ENCODE data around the gene GPS1.

The GPS1 gene

DNA sequence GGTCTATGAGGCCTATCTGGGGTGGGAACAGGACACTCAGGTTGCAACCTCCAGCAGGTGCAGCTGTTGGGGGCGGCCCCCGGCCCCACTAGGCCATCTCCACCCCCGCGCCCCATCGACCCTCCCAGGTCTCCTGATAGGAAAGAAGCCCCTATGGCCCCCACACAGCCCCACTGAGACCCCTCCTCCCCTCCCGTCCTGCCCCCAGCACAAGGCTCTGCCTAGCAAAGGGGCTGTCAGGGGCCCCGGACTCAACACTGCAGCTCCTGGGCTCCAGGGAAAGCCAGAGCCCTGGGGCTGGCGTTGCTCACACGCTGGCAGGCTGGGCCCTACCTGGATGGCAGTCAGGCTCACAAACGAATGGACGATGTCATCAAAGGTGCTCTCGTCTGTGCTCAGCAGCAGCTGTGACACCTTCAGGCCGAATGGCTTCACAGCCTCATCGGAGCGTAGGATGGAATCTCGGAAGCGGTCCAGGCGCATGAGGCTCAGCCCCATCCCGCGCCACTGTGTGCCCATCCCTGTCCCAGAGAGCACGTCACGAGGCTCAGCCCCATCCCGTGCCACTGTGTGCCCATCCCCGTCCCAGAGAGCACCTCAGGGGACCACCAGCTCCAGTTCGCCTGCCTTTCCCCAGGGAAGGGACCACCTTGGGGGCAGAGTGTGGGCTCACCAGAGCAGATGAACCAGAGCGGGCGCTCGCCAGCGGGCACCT lies 39.0 kb downstream of the GPS1 start:
- no peak for DNase-seq (ENCODE audit: low read depth)

- no peak for DNase-seq (ENCODE audit: low read depth)
Measured at GRCh38 chr17:82091264-82092066, 39.8 kb downstream of the GPS1 start.

- DNase-seq (ENCODE audit: low read depth): no peak
Measured at GRCh38 chr17:82092094-82092586, 40.4 kb downstream of the GPS1 start.

DNA sequence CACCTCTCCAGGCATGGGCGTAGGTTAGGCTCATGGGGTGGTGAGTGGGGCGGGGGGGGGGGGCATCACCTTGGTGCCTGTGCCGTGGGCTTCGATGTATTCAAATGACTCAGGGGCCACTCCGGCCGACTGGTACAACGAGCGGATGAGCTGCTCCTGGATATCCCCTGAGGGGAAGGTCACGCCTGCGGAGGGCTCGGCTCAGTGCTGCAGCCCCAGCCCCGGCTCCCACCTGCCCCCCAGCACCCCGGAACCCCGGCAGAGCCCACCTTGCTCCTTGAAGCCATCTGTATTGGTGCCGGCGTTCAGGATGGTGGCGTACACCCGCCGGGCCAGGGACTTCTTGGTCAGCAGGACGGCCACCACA lies 40.9 kb downstream of the GPS1 start:
- DNase-seq (ENCODE audit: low read depth): no peak

- no peak for DNase-seq (ENCODE audit: low read depth)
Measured at GRCh38 chr17:82092995-82093751, 41.5 kb downstream of the GPS1 start.

- DNase-seq (ENCODE audit: low read depth): no peak
Measured at GRCh38 chr17:82094931-82095776, 43.5 kb downstream of the GPS1 start.

GRCh38 chr17:82095777-82096708 lies 44.3 kb downstream of the GPS1 start:
- DNase-seq (ENCODE audit: low read depth): no peak

GRCh38 chr17:82096709-82097183 lies 45.0 kb downstream of the GPS1 start:
- DNase-seq (ENCODE audit: low read depth): no peak

GRCh38 chr17:82097184-82097918 lies 45.7 kb downstream of the GPS1 start:
- peak; percentile 32 for DNase-seq (ENCODE audit: low read depth)

- no peak for DNase-seq (ENCODE audit: low read depth)
Measured at GRCh38 chr17:82097919-82098168, 46.1 kb downstream of the GPS1 start.

GRCh38 chr17:82098169-82098938 lies 46.7 kb downstream of the GPS1 start, which contains the start of gene FASN:
FASN (minus strand) TSS chr17:82098236; CDS start chr17:82096445, 1,791 bp downstream.
- peak; percentile 92 for DNase-seq (ENCODE audit: low read depth)

DNA sequence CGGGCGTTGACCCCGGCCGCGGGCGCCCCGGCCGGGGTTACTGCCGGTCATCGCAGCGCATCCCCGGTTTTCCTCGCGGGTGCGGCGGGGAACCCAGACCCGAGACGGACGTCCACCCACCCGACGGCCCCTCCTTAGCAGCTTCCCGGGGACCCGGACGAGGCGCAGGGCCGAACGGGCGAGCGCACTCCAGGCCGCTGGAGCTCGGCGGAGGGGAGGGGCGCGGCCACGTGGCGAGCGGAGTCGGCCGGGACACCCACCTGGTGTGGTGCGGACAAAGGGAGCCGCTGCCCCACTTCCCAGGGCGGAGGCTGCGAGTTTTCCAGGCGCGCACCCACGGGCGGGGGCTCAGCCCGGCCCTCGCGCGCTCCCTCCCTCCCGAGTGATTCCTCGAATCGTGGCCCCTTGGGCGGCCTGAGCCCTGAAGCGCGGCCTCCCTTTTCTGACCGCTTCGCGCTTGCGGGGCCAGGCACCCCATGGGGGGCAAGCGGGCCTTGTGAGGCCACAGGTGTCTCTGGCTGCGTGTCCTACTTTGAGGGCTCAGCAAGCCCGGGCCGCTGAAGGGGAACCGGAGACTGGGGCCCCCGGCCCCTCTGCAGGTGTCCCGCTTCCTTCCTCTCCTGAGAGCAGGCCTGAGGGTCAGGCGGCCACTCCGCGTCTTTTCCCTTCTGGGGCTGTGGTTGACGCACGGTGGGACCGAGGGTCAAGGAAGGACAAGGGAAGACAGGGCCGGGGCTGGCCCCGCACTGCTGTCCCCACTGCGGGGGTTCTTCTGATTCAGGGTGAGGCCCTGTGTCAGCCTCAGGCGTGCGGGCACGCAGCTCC lies 47.5 kb downstream of the GPS1 start:
- DNase-seq (ENCODE audit: low read depth): no peak

DNA sequence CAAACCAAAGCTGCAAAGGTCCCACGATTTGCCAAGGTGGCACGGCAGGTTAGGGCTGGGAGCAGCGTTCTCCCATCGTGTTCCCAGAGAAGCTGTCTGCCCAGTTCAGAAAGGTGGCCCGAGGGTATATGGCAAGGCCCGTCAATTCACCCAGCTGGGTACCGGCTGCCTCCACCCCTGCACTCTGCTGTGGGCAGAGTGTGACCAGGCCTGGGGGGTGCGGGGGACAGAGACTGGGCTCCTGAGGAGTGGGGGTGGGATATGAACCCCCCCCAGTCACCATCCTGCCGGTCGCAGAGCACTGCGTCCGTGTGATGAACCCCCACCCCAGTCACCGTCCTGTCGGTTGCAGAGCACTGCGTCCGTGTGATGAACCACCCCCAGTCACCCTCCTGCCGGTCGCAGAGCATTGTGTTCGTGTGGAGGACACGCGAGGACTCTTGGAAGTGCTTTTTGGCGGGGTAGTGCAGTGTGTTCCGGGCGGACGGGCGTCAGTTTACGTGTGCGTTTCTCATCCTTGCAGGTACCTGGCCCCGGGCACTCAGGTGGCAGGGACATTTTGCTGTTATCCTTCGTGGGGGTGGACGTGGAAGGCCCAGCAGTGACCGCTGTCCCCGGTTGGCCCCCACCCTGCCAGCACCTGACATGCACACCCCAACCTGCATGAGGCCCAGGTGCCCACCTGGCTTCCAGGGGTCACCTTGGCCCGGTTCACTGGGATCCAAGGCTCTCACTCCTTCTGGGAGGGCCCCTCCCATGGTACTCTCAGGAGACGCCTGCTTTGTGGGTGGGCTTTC lies 49.0 kb downstream of the GPS1 start:
- DNase-seq (ENCODE audit: low read depth): no peak

- no peak for DNase-seq (ENCODE audit: low read depth)
Measured at GRCh38 chr17:82101301-82101715, 49.6 kb downstream of the GPS1 start.

- no peak for DNase-seq (ENCODE audit: low read depth)
Measured at GRCh38 chr17:82101767-82102679, 50.3 kb downstream of the GPS1 start.
